IMR-90 (cell line): ENCODE results near the gene EMC1. TPM values are rescaled to one million over a fixed set of nuclear protein-coding genes. Genes with fewer than 3 reads are reported as not detected.

Experiments used
- ATAC-seq: fragments of 200-7000 bp; cut with Tn5 transposase; 2 replicates; pipeline ENCODE4 v1.9.1; 2020; ENCODE audit warnings: low read depth, mild to moderate bottlenecking, moderate library complexity
- BruUV-seq: library from RNA; stranded (reverse); fragments of 400-500 nt; replicated peaks from 2 replicates; lab custom pipeline; 2021; lab: Mats Ljungman, UMichigan
- CTCF ChIA-PET: fragments of 300-600 bp; formaldehyde crosslinking; extraction: SDS; loops from one replicate; lab custom pipeline; 2021; ENCODE audit warnings: antibody characterized with exemption; lab: Yijun Ruan, JAX
- POLR2A ChIA-PET: fragments of 300-600 bp; sonication (Branson Sonifier 250); formaldehyde crosslinking; loops from one replicate; lab custom pipeline; 2022; ENCODE audit warnings: antibody characterized with exemption; ENCODE audit not compliant: unreplicated experiment; lab: Charles Lee
- DNase-seq: peaks from one replicate; pipeline ENCODE4 v3.0.0; 2013
- H2AFZ ChIP-seq: replicated peaks from 2 replicates; pipeline ENCODE3; 2013; ENCODE audit warnings: low read length, mild to moderate bottlenecking; ENCODE audit not compliant: poor library complexity
- H2AK5ac ChIP-seq: 2 replicates; pipeline ENCODE4 v1.6.1; 2013; ENCODE audit warnings: low read depth, low read length, inconsistent platforms
- H2AK9ac ChIP-seq: replicated peaks from 2 replicates; pipeline ENCODE3; 2013; ENCODE audit warnings: mild to moderate bottlenecking, low read depth, low read length, moderate library complexity; ENCODE audit not compliant: poor library complexity
- H2BK120ac ChIP-seq: 2 replicates; pipeline ENCODE4 v1.6.1; 2013; ENCODE audit warnings: low read depth, low read length, inconsistent platforms
- H2BK15ac ChIP-seq: 3 replicates; pipeline ENCODE4 v1.6.1; 2013; ENCODE audit warnings: low read depth, low read length, inconsistent platforms
- H2BK20ac ChIP-seq: 2 replicates; pipeline ENCODE4 v1.6.1; 2013; ENCODE audit warnings: low read depth, mild to moderate bottlenecking, inconsistent platforms, low read length, moderate library complexity
- H2BK5ac ChIP-seq: 2 replicates; pipeline ENCODE4 v1.6.1; 2013; ENCODE audit warnings: mild to moderate bottlenecking, low read depth, low read length, inconsistent platforms; ENCODE audit not compliant: poor library complexity, severe bottlenecking
- H3K14ac ChIP-seq: replicated peaks from 2 replicates; pipeline ENCODE4 v1.6.1; 2013; ENCODE audit warnings: low read depth, low read length, inconsistent platforms
- H3K18ac ChIP-seq: 2 replicates; pipeline ENCODE4 v1.6.1; 2013; ENCODE audit warnings: low read depth, low read length, control low read depth
- H3K23ac ChIP-seq: 2 replicates; pipeline ENCODE4 v1.6.1; 2013; ENCODE audit warnings: low read depth, low read length, inconsistent platforms
- H3K27ac ChIP-seq: 2 replicates; pipeline ENCODE4 v1.5.1; 2013; ENCODE audit warnings: mild to moderate bottlenecking, control low read depth, low read length; ENCODE audit not compliant: insufficient read depth
- H3K27me3 ChIP-seq: 2 replicates; pipeline ENCODE4 v1.6.1; 2013; ENCODE audit warnings: low read length; ENCODE audit not compliant: control insufficient read depth, insufficient read depth
- H3K36me3 ChIP-seq: 2 replicates; pipeline ENCODE4 v1.6.1; 2013; ENCODE audit warnings: low read length, mixed read lengths; ENCODE audit not compliant: control insufficient read depth, insufficient read depth
- H3K4ac ChIP-seq: 2 replicates; pipeline ENCODE4 v1.6.1; 2013; ENCODE audit warnings: low read depth, low read length, inconsistent platforms
- H3K4me1 ChIP-seq: 2 replicates; pipeline ENCODE4 v1.6.1; 2013; ENCODE audit warnings: low read length, mixed read lengths; ENCODE audit not compliant: control insufficient read depth, insufficient read depth
- H3K4me2 ChIP-seq: 2 replicates; pipeline ENCODE4 v1.6.1; 2013; ENCODE audit warnings: low read depth, mild to moderate bottlenecking, control low read depth, low read length, moderate library complexity
- H3K4me3 ChIP-seq: 2 replicates; pipeline ENCODE4 v1.5.1; 2013; ENCODE audit warnings: low read depth, mild to moderate bottlenecking, control low read depth, low read length, moderate library complexity; ENCODE audit not compliant: insufficient read depth
- H3K56ac ChIP-seq: 2 replicates; pipeline ENCODE4 v1.6.1; 2013; ENCODE audit warnings: low read length, inconsistent platforms; ENCODE audit not compliant: insufficient read depth; ENCODE audit errors: extremely low read depth
- H3K79me1 ChIP-seq, 2 experiments: 2 replicates each; pipeline ENCODE4 v1.6.1; 2013; ENCODE audit warnings: low read length in 2 of 2, inconsistent platforms in 1 of 2, low read depth in 1 of 2
- H3K9ac ChIP-seq: 2 replicates; pipeline ENCODE4 v1.6.1; 2013; ENCODE audit warnings: low read depth, low read length, control low read depth
- H3K9me1 ChIP-seq: 2 replicates; pipeline ENCODE4 v1.6.1; 2013; ENCODE audit warnings: low read length, inconsistent platforms; ENCODE audit not compliant: insufficient read depth
- H3K9me3 ChIP-seq: 2 replicates; pipeline ENCODE4 v1.6.1; 2013; ENCODE audit warnings: low read length; ENCODE audit not compliant: control insufficient read depth, insufficient read depth
- H4K20me1 ChIP-seq: 2 replicates; pipeline ENCODE4 v1.6.1; 2013; ENCODE audit warnings: low read length, inconsistent platforms; ENCODE audit not compliant: insufficient read depth
- H4K5ac ChIP-seq: 2 replicates; pipeline ENCODE4 v1.6.1; 2013; ENCODE audit warnings: mild to moderate bottlenecking, low read depth, low read length, control low read depth
- H4K8ac ChIP-seq, 2 experiments: 2 replicates each; pipeline ENCODE4 v1.6.1; 2013; ENCODE audit warnings: low read depth in 2 of 2, low read length in 2 of 2, control low read depth in 1 of 2, inconsistent platforms in 1 of 2
- H4K91ac ChIP-seq: 2 replicates; pipeline ENCODE4 v1.6.1; 2013; ENCODE audit warnings: low read depth, low read length, inconsistent platforms; ENCODE audit not compliant: insufficient read depth
- FOS ChIP-seq: fragments of 150-350 bp; IDR thresholded peaks from 2 replicates; pipeline ENCODE4 v1.6.1; 2016; ENCODE audit warnings: low read depth, low read length
- MAZ ChIP-seq: IDR thresholded peaks from 2 replicates; pipeline ENCODE4 v1.6.1; 2012; ENCODE audit warnings: low read depth, mild to moderate bottlenecking, low read length, improper control_type of control experiment, moderate library complexity, borderline replicate concordance
- NFE2L2 ChIP-seq: fragments of 150-350 bp; IDR thresholded peaks from 2 replicates; pipeline ENCODE4 v1.6.1; 2016; ENCODE audit warnings: low read depth, mild to moderate bottlenecking, low read length
- POLR2A ChIP-seq: IDR thresholded peaks from 2 replicates; pipeline ENCODE4 v1.6.1; 2012; ENCODE audit warnings: mild to moderate bottlenecking, low read depth, low read length
- SMC3 ChIP-seq: fragments of 150-350 bp; IDR thresholded peaks from 2 replicates; pipeline ENCODE4 v1.6.1; 2016; ENCODE audit warnings: low read depth, mild to moderate bottlenecking, antibody characterized with exemption, low read length, moderate library complexity
- WGBS, 2 experiments: methylation state at CpG; one replicate each; pipeline versions ENCODE4 v1.1.5 to v1.1.7; 2013; ENCODE audit warnings: missing lambda C conversion rate in 2 of 2; ENCODE audit not compliant: insufficient read length in 1 of 2; ENCODE audit errors: extremely low coverage in 2 of 2; 5-methylcytosine and 5-hydroxymethylcytosine counted together
- dilution Hi-C: fragments of 300-500 bp; cut with HindIII; formaldehyde crosslinking; loops from one replicate; pipeline ENCODE4 v1.14.3; 2018; ENCODE audit warnings: low sequenced_read_pairs; ENCODE audit not compliant: unreplicated experiment
- in situ Hi-C: fragments of 300-500 bp; cut with MboI; formaldehyde crosslinking; loops from 3 replicates; pipeline ENCODE4 v1.14.3; 2019; ENCODE audit warnings: low sequenced_read_pairs, inconsistent platforms, mixed read lengths
- intact Hi-C: fragments of 100-400 bp; cut with micrococcal nuclease; formaldehyde crosslinking; loops from 2 replicates; pipeline ENCODE4 v1.10.0; 2022
- polyA plus RNA-seq, 3 experiments: library from polyadenylated mRNA; depleted of rRNA; stranded (reverse); fragments of >200 nt; gene quantifications; 2 replicates each; pipeline ENCODE4 v1.2.3, GENCODE V29; 2012; ENCODE audit warnings: low replicate concordance in 1 of 3
- total RNA-seq: library from RNA; depleted of rRNA; stranded (reverse); fragments of >200 nt; gene quantifications from 2 replicates; pipeline ENCODE4 v1.2.3, GENCODE V29; 2012
- TF ChIP-seq, protein P1 (sequence below): fragments of 150-350 bp; IDR thresholded peaks from 2 replicates; pipeline ENCODE4 v1.6.1; 2016; ENCODE audit warnings: low read depth, mild to moderate bottlenecking, low read length, moderate library complexity, borderline replicate concordance

The EMC1 gene
- total and polyA plus RNA-seq, 2 of the 4 experiments (the other 2 are of a cell fraction), result 65.4 to 114 TPM

DNA sequence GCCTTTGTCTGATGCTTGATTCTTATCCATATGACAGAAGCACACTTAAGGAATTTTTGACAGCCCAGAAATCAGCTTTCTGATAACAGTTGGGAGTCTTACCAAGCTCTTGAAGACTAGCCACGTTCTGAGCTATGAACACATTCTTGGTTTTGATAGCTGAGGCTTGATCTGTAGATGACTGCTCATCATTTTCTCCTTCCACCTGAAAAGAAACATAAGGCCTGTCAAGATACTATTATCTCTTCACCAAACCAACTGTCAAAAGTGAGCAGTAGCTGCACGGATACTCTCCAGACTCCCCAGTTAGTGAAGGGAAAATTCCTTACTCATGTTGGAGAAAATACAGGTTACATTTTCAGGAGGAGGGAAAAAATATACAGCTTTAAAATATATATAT lies 53.5 kb downstream of the EMC1 start:
- Histone ChIP-seq H2AK9ac (no peak overlapping the region), H3K27ac (no peak overlapping the region), H3K9ac (no peak overlapping the region), H3K4me3 (no peak overlapping the region), H3K4ac (no peak overlapping the region), H3K79me1 (peaks cover 42 to 77% of the 10 kb centered on the region in 2 experiments), H3K23ac (no peak overlapping the region), H3K27me3 (no peaks in the 10 kb centered on the region), H4K8ac (no peak overlapping the region), H2BK20ac (no peak overlapping the region), H4K91ac (no peak overlapping the region), H3K9me1 (peaks cover 12% of the 10 kb centered on the region; the same call in 1 of the 2 replicates), H4K20me1 (peaks cover 64% of the 10 kb centered on the region), H3K14ac (no peak overlapping the region), H2BK15ac (no peak overlapping the region), H3K9me3 (no peaks in the 10 kb centered on the region), H3K56ac (no peak overlapping the region), H3K4me1 (peaks cover 6% of the 10 kb centered on the region), H4K5ac (no peak overlapping the region), H3K4me2 (no peak overlapping the region), H2BK120ac (no peak overlapping the region), H2AFZ (no peak overlapping the region), H3K18ac (no peak overlapping the region), H2BK5ac (no peak overlapping the region), H2AK5ac (no peak overlapping the region), H3K36me3 (peaks cover 56% of the 10 kb centered on the region)
- dilution Hi-C loops, result no loop called here
- ChIA-PET CTCF (no interaction called here), POLR2A (no interaction called here)
- intact Hi-C loops, result no loop called here
- WGBS, 2 experiments, result no CpG with 5 or more reads among the region's 2 CpGs
- DNase-seq (no peak), ATAC-seq (no peak)
- no TSS peak for BruUV-seq
- in situ Hi-C loops, result no loop called here
- TF ChIP-seq POLR2A (no peak), SMC3 (no peak), MAZ (no peak), FOS (no peak), NFE2L2 (no peak)
- TF ChIP-seq, protein P1, sequence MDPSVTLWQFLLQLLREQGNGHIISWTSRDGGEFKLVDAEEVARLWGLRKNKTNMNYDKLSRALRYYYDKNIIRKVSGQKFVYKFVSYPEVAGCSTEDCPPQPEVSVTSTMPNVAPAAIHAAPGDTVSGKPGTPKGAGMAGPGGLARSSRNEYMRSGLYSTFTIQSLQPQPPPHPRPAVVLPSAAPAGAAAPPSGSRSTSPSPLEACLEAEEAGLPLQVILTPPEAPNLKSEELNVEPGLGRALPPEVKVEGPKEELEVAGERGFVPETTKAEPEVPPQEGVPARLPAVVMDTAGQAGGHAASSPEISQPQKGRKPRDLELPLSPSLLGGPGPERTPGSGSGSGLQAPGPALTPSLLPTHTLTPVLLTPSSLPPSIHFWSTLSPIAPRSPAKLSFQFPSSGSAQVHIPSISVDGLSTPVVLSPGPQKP, result no peak
